ENCODE results near the gene LASP1. TPM values are rescaled to one million over a fixed set of nuclear protein-coding genes. Genes with fewer than 3 reads are reported as not detected.

Gene LASP1
- total RNA-seq, 2 experiments from 2014 or later: 268 to 276 TPM

GRCh38 chr17:38898291-38898679 lies 28.4 kb downstream of the LASP1 start:
- Mint-ChIP-seq H3K4me3 (peak overlapping the region; percentile 75), H3K4me1 (ENCODE audit: low read depth) (peaks cover 82% of the 10 kb centered on the region), H3K9me3 (ENCODE audit: insufficient read depth) (no peaks in the 10 kb centered on the region), H3K27me3 (ENCODE audit: low read depth) (no peaks in the 10 kb centered on the region), H3K27ac (peak overlapping the region; percentile 96), H3K36me3 (ENCODE audit: low read depth) (peaks cover 79% of the 10 kb centered on the region)
- POLR2A ChIA-PET: interaction anchor here (0.7 to 6.0 kb wide), 14 partner anchors 9 to 302 kb away, joined by 3 to 57 read pairs (median 6); partner anchors contain the start of genes CWC25, LASP1, LASP1NB and RPL19
- peak; percentile 48 for DNase-seq
- peak; percentile 24 for ATAC-seq
- CTCF ChIA-PET: interaction anchor here (1.0 to 8.4 kb wide), 8 partner anchors 9 to 267 kb away, joined by 3 to 82 read pairs (median 6); partner anchors contain the start of genes LASP1 and LASP1NB

GRCh38 chr17:38898812-38899348 lies 29.0 kb downstream of the LASP1 start:
- DNase-seq (peak; percentile 89), ATAC-seq (peak; percentile 79)
- Mint-ChIP-seq H3K9me3 (ENCODE audit: insufficient read depth) (no peaks in the 10 kb centered on the region), H3K27ac (peak overlapping the region; percentile 96), H3K27me3 (ENCODE audit: low read depth) (no peaks in the 10 kb centered on the region), H3K4me3 (peak overlapping the region; percentile 75), H3K36me3 (ENCODE audit: low read depth) (peaks cover 81% of the 10 kb centered on the region), H3K4me1 (ENCODE audit: low read depth) (peaks cover 76% of the 10 kb centered on the region)
- POLR2A ChIA-PET: interaction anchor here (0.8 to 6.0 kb wide), 14 partner anchors 9 to 147 kb away, joined by 3 to 57 read pairs (median 4); partner anchors contain the start of genes CWC25, LASP1, LASP1NB and RPL23
- CTCF ChIA-PET: interaction anchor here (1.2 to 8.4 kb wide), 7 partner anchors 12 to 266 kb away, joined by 3 to 82 read pairs (median 7); partner anchors contain the start of genes LASP1 and LASP1NB

- peaks cover 70% of the 10 kb centered on the region for H3K4me1 Mint-ChIP-seq (ENCODE audit: low read depth)
- H3K4me3 Mint-ChIP-seq: peak overlapping the region; percentile 75
- DNase-seq (no peak), ATAC-seq (no peak)
- H3K27me3 Mint-ChIP-seq (ENCODE audit: low read depth): no peaks in the 10 kb centered on the region
- no peaks in the 10 kb centered on the region for H3K9me3 Mint-ChIP-seq (ENCODE audit: insufficient read depth)
- peaks cover 81% of the 10 kb centered on the region for H3K36me3 Mint-ChIP-seq (ENCODE audit: low read depth)
- POLR2A ChIA-PET: interaction anchor here (0.8 to 6.0 kb wide), 10 partner anchors 14 to 148 kb away, joined by 3 to 57 read pairs (median 8); partner anchors contain the start of genes CWC25, LASP1, LASP1NB and RPL23
- peak overlapping the region; percentile 96 for H3K27ac Mint-ChIP-seq
- CTCF ChIA-PET: interaction anchor here (1.2 to 8.4 kb wide), 4 partner anchors 18 to 37 kb away, joined by 3 to 82 read pairs (median 8); partner anchors contain the start of genes LASP1 and LASP1NB
These were observed 29.6 kb downstream of the LASP1 start for GRCh38 chr17:38899421-38899820.

- ATAC-seq (peak; percentile 31), DNase-seq (peak; percentile 75)
- H3K4me1 Mint-ChIP-seq (ENCODE audit: low read depth): peaks cover 62% of the 10 kb centered on the region
- peaks cover 82% of the 10 kb centered on the region for H3K36me3 Mint-ChIP-seq (ENCODE audit: low read depth)
- CTCF ChIA-PET: interaction anchor here (0.9 to 8.4 kb wide), 8 partner anchors 16 to 273 kb away, joined by 3 to 82 read pairs (median 4); partner anchors contain the start of gene LASP1
- H3K27me3 Mint-ChIP-seq (ENCODE audit: low read depth): no peaks in the 10 kb centered on the region
- no peaks in the 10 kb centered on the region for H3K9me3 Mint-ChIP-seq (ENCODE audit: insufficient read depth)
- H3K27ac Mint-ChIP-seq: peak overlapping the region; percentile 89
- peak overlapping the region; percentile 4 for H3K4me3 Mint-ChIP-seq
- POLR2A ChIA-PET: interaction anchor here (0.6 to 6.0 kb wide), 6 partner anchors 9 to 47 kb away, joined by 3 to 57 read pairs (median 7); partner anchors contain the start of genes LASP1, LASP1NB and RPL23
These were observed 31.3 kb downstream of the LASP1 start for GRCh38 chr17:38900978-38901656.

GRCh38 chr17:38903404-38903803 lies 33.5 kb downstream of the LASP1 start:
- Mint-ChIP-seq H3K9me3 (ENCODE audit: insufficient read depth) (no peaks in the 10 kb centered on the region), H3K27me3 (ENCODE audit: low read depth) (no peaks in the 10 kb centered on the region), H3K27ac (no peak overlapping the region), H3K36me3 (ENCODE audit: low read depth) (peaks cover 65% of the 10 kb centered on the region), H3K4me1 (ENCODE audit: low read depth) (peaks cover 49% of the 10 kb centered on the region), H3K4me3 (no peak overlapping the region)
- ChIA-PET CTCF (interaction anchor here (1.8 to 8.4 kb wide), 2 partner anchors 17 to 33 kb away, joined by 4 to 82 read pairs; partner anchors contain the start of gene LASP1), POLR2A (interaction anchor here (1.6 kb wide), 1 partner anchor 12 kb away, joined by 5 read pairs; no protein-coding TSS in a partner anchor)
- no peak for DNase-seq
- no peak for ATAC-seq

- POLR2A ChIA-PET: interaction anchor here (1.4 to 1.6 kb wide), 2 partner anchors 13 to 35 kb away, joined by 4 to 5 read pairs; partner anchors contain the start of gene LASP1
- CTCF ChIA-PET: interaction anchor here (0.9 to 8.4 kb wide), 3 partner anchors 16 to 78 kb away, joined by 3 to 82 read pairs (median 3); partner anchors contain the start of gene LASP1
- peak overlapping the region; percentile 63 for H3K27ac Mint-ChIP-seq
These were observed 35.0 kb downstream of the LASP1 start for GRCh38 chr17:38904892-38905291.

GRCh38 chr17:38905375-38905774 lies 35.5 kb downstream of the LASP1 start:
- DNase-seq: no peak
- Mint-ChIP-seq H3K27ac (no peak overlapping the region), H3K4me1 (ENCODE audit: low read depth) (peaks cover 33% of the 10 kb centered on the region), H3K9me3 (ENCODE audit: insufficient read depth) (no peaks in the 10 kb centered on the region), H3K4me3 (no peak overlapping the region), H3K27me3 (ENCODE audit: low read depth) (no peaks in the 10 kb centered on the region), H3K36me3 (ENCODE audit: low read depth) (peaks cover 67% of the 10 kb centered on the region)
- ChIA-PET CTCF (interaction anchor here (2.6 kb wide), 1 partner anchor 19 kb away, joined by 13 read pairs; the partner anchor contains the start of gene LASP1NB), POLR2A (interaction anchor here (1.4 kb wide), 1 partner anchor 35 kb away, joined by 4 read pairs; the partner anchor contains the start of gene LASP1)
- ATAC-seq: no peak

More at GRCh38 chr17:38904892-38905291, 35.0 kb downstream of the LASP1 start:
- no peak for DNase-seq
- Mint-ChIP-seq H3K9me3 (ENCODE audit: insufficient read depth) (no peaks in the 10 kb centered on the region), H3K4me1 (ENCODE audit: low read depth) (peaks cover 34% of the 10 kb centered on the region), H3K4me3 (no peak overlapping the region), H3K27me3 (ENCODE audit: low read depth) (no peaks in the 10 kb centered on the region), H3K36me3 (ENCODE audit: low read depth) (peaks cover 62% of the 10 kb centered on the region)
- no peak for ATAC-seq

GRCh38 chr17:38906460-38907228 lies 36.8 kb downstream of the LASP1 start:
- DNase-seq (no peak), ATAC-seq (no peak)
- ChIA-PET POLR2A (interaction anchor here (1.1 to 1.4 kb wide), 3 partner anchors 12 to 35 kb away, joined by 3 to 5 read pairs (median 3); no protein-coding TSS in a partner anchor), CTCF (interaction anchor here (0.6 to 2.6 kb wide), 6 partner anchors 9 to 328 kb away, joined by 3 to 13 read pairs (median 4); partner anchors contain the start of gene LASP1NB)
- no peaks in the 10 kb centered on the region for H3K9me3 Mint-ChIP-seq (ENCODE audit: insufficient read depth)
- H3K36me3 Mint-ChIP-seq (ENCODE audit: low read depth): peaks cover 62% of the 10 kb centered on the region
- H3K4me3 Mint-ChIP-seq: no peak overlapping the region
- H3K4me1 Mint-ChIP-seq (ENCODE audit: low read depth): peaks cover 25% of the 10 kb centered on the region
- H3K27me3 Mint-ChIP-seq (ENCODE audit: low read depth): no peaks in the 10 kb centered on the region
- H3K27ac Mint-ChIP-seq: peak overlapping the region; percentile 55

GRCh38 chr17:38907930-38908675 lies 38.2 kb downstream of the LASP1 start:
- POLR2A ChIA-PET: interaction anchor here (0.9 to 1.4 kb wide), 5 partner anchors 14 to 54 kb away, joined by 3 to 5 read pairs (median 3); partner anchors contain the start of genes LASP1NB and RPL23
- no peaks in the 10 kb centered on the region for H3K27me3 Mint-ChIP-seq (ENCODE audit: low read depth)

GRCh38 chr17:38908676-38909181 lies 38.9 kb downstream of the LASP1 start:
- Mint-ChIP-seq H3K27me3 (ENCODE audit: low read depth) (no peaks in the 10 kb centered on the region), H3K36me3 (ENCODE audit: low read depth) (peaks cover 57% of the 10 kb centered on the region), H3K27ac (peak overlapping the region; percentile 34), H3K4me3 (no peak overlapping the region), H3K9me3 (ENCODE audit: insufficient read depth) (no peaks in the 10 kb centered on the region), H3K4me1 (ENCODE audit: low read depth) (peaks cover 30% of the 10 kb centered on the region)
- ChIA-PET CTCF (no interaction called here), POLR2A (no interaction called here)
- DNase-seq (no peak), ATAC-seq (no peak)

More at GRCh38 chr17:38907930-38908675, 38.2 kb downstream of the LASP1 start:
- H3K36me3 Mint-ChIP-seq (ENCODE audit: low read depth): peaks cover 58% of the 10 kb centered on the region
- H3K9me3 Mint-ChIP-seq (ENCODE audit: insufficient read depth): no peaks in the 10 kb centered on the region
- H3K27ac Mint-ChIP-seq: peak overlapping the region; percentile 34
- H3K4me3 Mint-ChIP-seq: no peak overlapping the region
- DNase-seq (no peak), ATAC-seq (no peak)
- CTCF ChIA-PET: interaction anchor here (0.9 to 2.6 kb wide), 4 partner anchors 10 to 75 kb away, joined by 3 to 13 read pairs (median 4); partner anchors contain the start of gene LASP1NB
- H3K4me1 Mint-ChIP-seq (ENCODE audit: low read depth): peaks cover 26% of the 10 kb centered on the region
